Measurements from ENCODE around the gene OR8J1.

OR8J1 gene, protein sequence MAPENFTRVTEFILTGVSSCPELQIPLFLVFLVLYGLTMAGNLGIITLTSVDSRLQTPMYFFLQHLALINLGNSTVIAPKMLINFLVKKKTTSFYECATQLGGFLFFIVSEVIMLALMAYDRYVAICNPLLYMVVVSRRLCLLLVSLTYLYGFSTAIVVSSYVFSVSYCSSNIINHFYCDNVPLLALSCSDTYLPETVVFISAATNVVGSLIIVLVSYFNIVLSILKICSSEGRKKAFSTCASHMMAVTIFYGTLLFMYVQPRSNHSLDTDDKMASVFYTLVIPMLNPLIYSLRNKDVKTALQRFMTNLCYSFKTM

GRCh38 chr11:56353991-56354390, at the start of gene OR8J1:
Gene OR8J1, plus strand, starts transcription at chr11:56354291. Its CDS starts 5,956 bp downstream, at chr11:56360247.
- no peak for TF ChIP-seq CTCF (IDR thresholded peaks at IDR 0.05; ENCODE audit: borderline replicate concordance, control extremely low read depth, extremely low read depth, insufficient read depth, missing control alignments)
- DNase-seq (ENCODE audit: low spot score) = no peak
- in situ Hi-C loops (cut with MboI; ENCODE audit: low sequenced_read_pairs, unreplicated experiment) = no loop called here

GRCh38 chr11:56307836-56308235, 46.3 kb upstream of the OR8J1 start:
- TF ChIP-seq CTCF (IDR thresholded peaks at IDR 0.05; ENCODE audit: borderline replicate concordance, control extremely low read depth, extremely low read depth, insufficient read depth, missing control alignments) = no peak
- no peak for DNase-seq (ENCODE audit: low spot score)

DNA sequence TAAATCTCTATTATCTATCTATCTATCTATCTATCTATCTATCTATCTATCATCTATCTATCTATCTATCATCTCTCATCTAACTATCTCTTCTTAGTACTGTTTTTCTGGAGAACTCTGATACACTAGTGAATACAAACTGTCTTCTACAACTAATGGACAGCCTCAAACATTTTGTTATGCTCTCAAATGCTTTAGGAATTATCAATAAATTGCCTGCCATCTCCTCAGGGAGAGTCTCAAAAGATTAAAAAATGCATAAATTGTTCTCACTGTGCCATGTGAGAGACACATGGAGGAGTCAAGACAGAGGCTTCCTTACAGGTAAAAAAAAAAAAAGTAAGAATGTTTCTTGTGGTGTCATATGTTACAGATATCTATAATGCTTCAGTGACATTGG, 39.2 kb upstream of the OR8J1 start, which contains the start of gene OR8K3:
Gene OR8K3 (plus strand): TSS at position 301 of the 400 bp plus-strand sequence. CDS start 3,163 bp downstream, outside the sequence.
- in situ Hi-C loops (cut with MboI; ENCODE audit: low sequenced_read_pairs, unreplicated experiment) = no loop called here
- TF ChIP-seq CTCF (IDR thresholded peaks at IDR 0.05; ENCODE audit: borderline replicate concordance, control extremely low read depth, extremely low read depth, insufficient read depth, missing control alignments) = no peak
- no peak for DNase-seq (ENCODE audit: low spot score)

More at GRCh38 chr11:56307836-56308235, 46.3 kb upstream of the OR8J1 start:
- in situ Hi-C loops (cut with MboI; ENCODE audit: low sequenced_read_pairs, unreplicated experiment) = no loop called here

DNA sequence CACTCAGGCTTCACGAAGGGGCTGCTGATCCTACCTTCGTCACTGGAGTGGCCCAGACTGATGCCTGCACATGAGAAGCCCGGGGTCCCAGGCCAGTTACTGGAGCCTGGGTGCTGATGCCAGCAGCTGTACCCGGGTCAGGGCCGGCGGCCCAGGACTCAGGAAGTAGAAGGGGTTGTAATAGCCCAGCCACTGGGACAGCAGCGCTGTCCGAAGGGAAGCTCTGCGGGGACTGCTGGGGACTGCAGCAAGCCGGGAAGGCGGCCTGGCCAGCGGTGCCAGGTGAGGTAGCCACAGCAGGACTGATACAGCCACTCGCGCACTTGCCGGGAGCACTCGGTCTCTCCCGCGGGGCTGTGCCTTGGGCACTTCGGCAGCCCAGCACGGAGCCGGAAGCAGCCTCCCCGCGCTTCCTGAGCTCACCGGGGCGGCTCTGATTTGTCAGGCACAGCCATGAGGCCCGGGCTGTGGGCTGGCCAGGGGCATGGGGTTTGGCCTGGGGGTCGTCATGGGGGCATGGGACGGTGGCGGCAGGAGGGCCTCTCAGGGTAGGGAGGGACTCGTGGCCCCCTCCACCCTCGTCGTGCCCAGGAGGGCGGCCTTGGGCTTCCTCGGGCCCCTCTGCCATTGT, 22.1 kb upstream of the OR8J1 start:
- DNase-seq (ENCODE audit: low spot score) = peak; percentile 9
- no peak for TF ChIP-seq CTCF (IDR thresholded peaks at IDR 0.05; ENCODE audit: borderline replicate concordance, control extremely low read depth, extremely low read depth, insufficient read depth, missing control alignments)
- in situ Hi-C loops (cut with MboI; ENCODE audit: low sequenced_read_pairs, unreplicated experiment) = no loop called here

DNA sequence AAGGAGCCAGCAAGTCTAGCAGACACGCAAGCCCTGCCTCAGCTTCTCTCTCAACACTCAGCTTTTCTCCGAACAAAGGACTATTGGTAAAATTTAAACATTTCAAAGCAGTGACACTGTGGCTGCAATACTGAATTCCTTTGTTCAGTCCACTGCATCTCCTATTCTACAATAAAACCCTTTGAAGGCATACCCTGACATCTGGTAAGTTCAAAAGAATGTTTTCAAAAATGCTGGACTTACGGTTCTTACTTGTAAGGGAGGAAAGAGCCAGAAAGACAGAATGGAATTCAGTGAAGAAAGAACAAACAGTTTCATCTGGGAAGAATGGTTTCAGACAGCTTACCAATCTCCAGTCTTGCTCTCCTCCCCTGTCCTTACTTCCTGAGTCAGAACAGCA, 20.9 kb upstream of the OR8J1 start:
- no peak for TF ChIP-seq CTCF (IDR thresholded peaks at IDR 0.05; ENCODE audit: borderline replicate concordance, control extremely low read depth, extremely low read depth, insufficient read depth, missing control alignments)
- in situ Hi-C loops (cut with MboI; ENCODE audit: low sequenced_read_pairs, unreplicated experiment) = no loop called here

DNA sequence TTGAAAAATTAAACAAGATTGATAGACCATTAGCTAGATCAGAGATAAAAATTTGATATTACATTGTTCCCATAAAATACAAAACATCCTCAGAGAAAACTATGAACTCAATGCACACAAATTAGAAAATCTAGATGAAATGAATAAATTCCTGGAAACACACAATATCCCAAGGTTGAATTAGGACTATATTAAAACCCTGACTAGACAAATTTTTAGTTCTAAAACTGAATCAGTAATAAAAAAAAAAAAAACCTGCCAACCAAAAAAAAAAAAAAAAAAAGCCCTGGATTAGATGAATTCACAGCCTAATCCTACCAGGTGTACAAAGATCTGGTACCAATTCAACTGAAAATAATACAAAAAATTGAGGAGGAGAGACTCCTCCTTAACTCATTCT, 13.8 kb upstream of the OR8J1 start:
- no peak for DNase-seq (ENCODE audit: low spot score)
- no peak for TF ChIP-seq CTCF (IDR thresholded peaks at IDR 0.05; ENCODE audit: borderline replicate concordance, control extremely low read depth, extremely low read depth, insufficient read depth, missing control alignments)
- in situ Hi-C loops (cut with MboI; ENCODE audit: low sequenced_read_pairs, unreplicated experiment) = no loop called here

More for the DNA sequence above, 20.9 kb upstream of the OR8J1 start:
- DNase-seq (ENCODE audit: low spot score) = no peak
